ENCODE results near the gene RAD23A.
"Not testable (repeated sequence)": the region's sequence is repeated elsewhere in the genome, so short reads cannot be mapped to it uniquely, and the experiment has no call there.

The RAD23A gene

DNA sequence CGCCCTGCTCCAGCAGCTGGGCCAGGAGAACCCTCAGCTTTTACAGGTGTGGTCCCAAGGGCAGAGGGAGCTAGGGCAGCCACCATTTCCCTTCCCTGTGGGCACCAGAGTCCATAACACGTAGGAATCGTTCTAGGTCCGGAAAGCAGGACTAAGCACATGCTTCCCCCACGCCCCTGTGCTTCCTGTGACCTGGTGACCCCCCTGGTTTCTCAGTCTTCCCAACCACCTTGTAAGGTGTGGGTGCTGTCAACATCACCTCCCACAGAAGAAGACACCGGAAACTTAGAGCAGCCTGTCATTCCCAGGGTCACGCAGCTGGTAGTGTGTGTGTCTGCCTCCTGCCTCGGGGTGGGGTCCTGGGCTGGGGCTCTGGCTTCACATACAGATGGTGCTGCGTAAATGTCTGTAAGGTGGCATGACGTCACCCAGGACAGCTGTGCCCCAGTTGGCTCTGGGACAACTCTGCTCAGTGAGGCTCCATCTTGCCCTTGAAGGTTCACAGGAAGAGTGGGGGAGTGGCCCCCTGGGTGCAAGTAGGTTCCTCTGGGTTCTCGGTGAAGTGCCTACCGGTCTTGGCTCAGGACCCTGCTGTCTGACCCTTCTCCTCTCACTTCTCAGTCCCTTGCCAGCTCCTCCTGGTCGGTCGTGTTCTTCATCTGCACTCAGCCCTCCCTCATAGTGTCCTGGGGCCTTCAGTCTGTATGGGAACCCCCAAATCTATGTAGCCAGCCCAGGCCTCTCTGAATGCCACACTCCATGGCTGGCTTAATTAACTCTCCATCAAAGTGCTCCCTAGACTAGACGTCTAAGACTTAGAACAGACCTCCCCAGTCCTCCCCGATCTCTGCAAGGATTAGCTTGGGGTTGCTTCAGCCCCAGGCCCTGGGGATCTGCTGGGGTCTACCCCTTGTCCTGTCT lies 4.0 kb downstream of the RAD23A start:
- no peak overlapping the region for H3K27ac ChIP-seq (ENCODE audit: low read length)
- H3K36me3 ChIP-seq (ENCODE audit: control insufficient read depth, insufficient read depth, low read length): peaks cover 40% of the 10 kb centered on the region
- H3K9me3 ChIP-seq (ENCODE audit: control insufficient read depth, insufficient read depth, low read length): no peaks in the 10 kb centered on the region
- no peak for DNase-seq (ENCODE audit: low read depth, low spot score)
- no peak overlapping the region for H3K4me3 ChIP-seq (ENCODE audit: low read length)
- no CpG with 5 or more reads among the region's 16 CpGs for WGBS (ENCODE audit: insufficient coverage, insufficient read length)
- no peaks in the 10 kb centered on the region for H3K27me3 ChIP-seq (ENCODE audit: control insufficient read depth, insufficient read depth, low read length)
- H3K4me1 ChIP-seq (ENCODE audit: control insufficient read depth, insufficient read depth, low read length): no peaks in the 10 kb centered on the region

GRCh38 chr19:12952050-12952449 lies 6.4 kb downstream of the RAD23A start:
- peaks cover 39% of the 10 kb centered on the region for H3K36me3 ChIP-seq (ENCODE audit: control insufficient read depth, insufficient read depth, low read length)
- not testable (repeated sequence) for DNase-seq (ENCODE audit: low read depth, low spot score); H3K27ac ChIP-seq (ENCODE audit: low read length); H3K4me3 ChIP-seq (ENCODE audit: low read length); H3K4me1 ChIP-seq (ENCODE audit: control insufficient read depth, insufficient read depth, low read length); H3K9me3 ChIP-seq (ENCODE audit: control insufficient read depth, insufficient read depth, low read length); H3K27me3 ChIP-seq (ENCODE audit: control insufficient read depth, insufficient read depth, low read length)
- no CpG with 5 or more reads among the region's 6 CpGs for WGBS (ENCODE audit: insufficient coverage, insufficient read length)

GRCh38 chr19:12952488-12953137 lies 7.0 kb downstream of the RAD23A start:
- Histone ChIP-seq H3K27ac (ENCODE audit: low read length) (no peak overlapping the region), H3K4me3 (ENCODE audit: low read length) (no peak overlapping the region), H3K9me3 (ENCODE audit: control insufficient read depth, insufficient read depth, low read length) (no peaks in the 10 kb centered on the region), H3K36me3 (ENCODE audit: control insufficient read depth, insufficient read depth, low read length) (peaks cover 39% of the 10 kb centered on the region), H3K4me1 (ENCODE audit: control insufficient read depth, insufficient read depth, low read length) (0 out of 2 replicates have a peak, but pooled peaks cover 2% of the 10 kb centered on the region), H3K27me3 (ENCODE audit: control insufficient read depth, insufficient read depth, low read length) (no peaks in the 10 kb centered on the region)
- WGBS (ENCODE audit: insufficient coverage, insufficient read length): no CpG with 5 or more reads among the region's 12 CpGs
- no peak for DNase-seq (ENCODE audit: low read depth, low spot score)

DNA sequence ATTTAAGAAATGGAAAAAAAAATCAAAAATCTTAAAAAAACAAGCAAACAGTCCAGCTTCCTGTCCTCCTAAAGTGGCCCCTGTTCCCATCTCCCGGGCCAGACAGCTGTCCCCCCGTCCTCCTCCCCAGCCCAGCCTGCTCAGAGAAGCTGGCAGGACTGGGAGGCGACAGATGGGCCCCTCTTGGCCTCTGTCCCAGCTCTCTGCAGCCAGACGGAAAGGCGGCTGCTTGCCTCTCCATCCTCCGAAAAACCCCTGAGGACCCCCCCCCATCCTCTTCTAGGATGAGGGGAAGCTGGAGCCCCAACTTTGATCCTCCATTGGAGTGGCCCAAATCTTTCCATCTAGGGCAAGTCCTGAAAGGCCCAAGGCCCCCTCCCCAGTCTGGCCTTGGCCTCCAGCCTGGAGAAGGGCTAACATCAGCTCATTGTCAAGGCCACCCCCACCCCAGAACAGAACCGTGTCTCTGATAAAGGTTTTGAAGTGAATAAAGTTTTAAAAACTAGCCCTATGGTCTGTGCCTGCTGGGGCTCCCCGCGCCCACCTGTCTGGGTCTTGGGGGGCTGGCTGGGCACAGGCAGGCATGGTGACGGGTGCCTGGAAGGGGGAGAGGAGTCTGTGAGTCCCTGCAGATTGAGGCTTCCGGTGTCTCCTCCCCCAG lies 7.6 kb downstream of the RAD23A start:
- no peaks in the 10 kb centered on the region for H3K27me3 ChIP-seq (ENCODE audit: control insufficient read depth, insufficient read depth, low read length)
- H3K9me3 ChIP-seq (ENCODE audit: control insufficient read depth, insufficient read depth, low read length): no peaks in the 10 kb centered on the region
- no peak overlapping the region for H3K27ac ChIP-seq (ENCODE audit: low read length)
- no CpG with 5 or more reads among the region's 11 CpGs for WGBS (ENCODE audit: insufficient coverage, insufficient read length)
- peaks cover 33% of the 10 kb centered on the region for H3K36me3 ChIP-seq (ENCODE audit: control insufficient read depth, insufficient read depth, low read length)
- H3K4me1 ChIP-seq (ENCODE audit: control insufficient read depth, insufficient read depth, low read length): 0 out of 2 replicates have a peak, but pooled peaks cover 2% of the 10 kb centered on the region
- no peak for DNase-seq (ENCODE audit: low read depth, low spot score)
- no peak overlapping the region for H3K4me3 ChIP-seq (ENCODE audit: low read length)

DNA sequence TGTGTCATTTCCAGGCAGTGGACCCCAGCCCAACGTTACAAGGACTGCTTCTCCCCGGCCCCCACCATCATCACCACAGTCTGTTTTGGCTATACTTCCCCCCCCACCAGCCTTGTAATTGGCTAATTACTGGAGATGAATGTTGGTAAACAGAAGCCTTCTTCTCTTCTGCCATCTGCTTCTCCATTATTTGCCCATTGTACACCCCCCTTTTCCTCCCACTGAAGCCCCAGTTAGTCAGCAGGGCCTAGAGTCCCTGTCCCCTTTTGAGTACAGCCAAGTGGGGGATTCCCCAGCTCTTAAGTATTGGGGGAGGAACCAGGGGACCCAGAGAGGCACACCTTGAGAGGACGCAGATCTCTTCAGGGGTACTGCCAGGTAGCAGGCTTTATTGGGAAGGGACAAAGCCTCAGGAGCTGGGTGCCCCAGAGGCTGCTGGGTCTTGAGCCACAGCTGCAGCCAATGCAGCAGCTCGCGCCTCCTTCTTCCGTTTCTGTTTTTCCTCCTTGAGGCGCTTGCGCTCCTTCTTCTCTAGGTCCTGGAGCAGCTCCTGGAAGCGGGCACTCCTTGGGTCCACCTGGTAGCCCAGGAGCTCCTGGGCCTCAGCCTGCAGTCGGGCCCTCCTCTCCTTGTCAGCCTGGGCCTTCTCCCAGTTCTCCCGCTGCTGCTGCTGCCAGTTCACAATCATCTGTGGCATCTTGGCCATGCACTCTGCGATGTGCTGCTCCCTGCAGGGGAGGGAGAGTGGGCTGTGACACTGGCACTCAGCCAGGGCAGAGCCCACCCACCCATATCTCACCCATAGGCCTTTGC lies 8.3 kb downstream of the RAD23A start:
- no peak overlapping the region for H3K27ac ChIP-seq (ENCODE audit: low read length)
- 0 out of 2 replicates have a peak, but pooled peaks cover 2% of the 10 kb centered on the region for H3K4me1 ChIP-seq (ENCODE audit: control insufficient read depth, insufficient read depth, low read length)

DNA sequence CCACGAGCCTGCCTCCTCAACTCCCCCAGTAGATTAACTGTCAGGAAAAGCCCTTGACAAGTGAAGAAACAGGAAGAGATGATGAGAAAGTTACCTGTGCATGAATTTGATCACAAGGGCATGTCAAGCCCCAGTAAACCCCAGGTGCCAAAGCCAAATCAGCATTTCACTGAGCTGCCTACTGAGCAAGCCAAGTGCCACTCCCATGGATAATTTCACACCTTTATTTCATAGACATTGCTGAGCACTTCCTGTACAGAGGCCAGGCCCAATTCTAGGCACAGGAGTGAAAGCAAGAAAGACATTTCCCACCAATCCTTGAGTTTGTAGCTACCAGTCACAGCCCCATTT lies 8.9 kb downstream of the RAD23A start:
- H3K27me3 ChIP-seq (ENCODE audit: control insufficient read depth, insufficient read depth, low read length): no peaks in the 10 kb centered on the region
- peaks cover 20% of the 10 kb centered on the region for H3K36me3 ChIP-seq (ENCODE audit: control insufficient read depth, insufficient read depth, low read length)
- H3K9me3 ChIP-seq (ENCODE audit: control insufficient read depth, insufficient read depth, low read length): no peaks in the 10 kb centered on the region
- DNase-seq (ENCODE audit: low read depth, low spot score): no peak
- H3K4me3 ChIP-seq (ENCODE audit: low read length): no peak overlapping the region
- H3K4me1 ChIP-seq (ENCODE audit: control insufficient read depth, insufficient read depth, low read length): 0 out of 2 replicates have a peak, but pooled peaks cover 2% of the 10 kb centered on the region
- no CpG with 5 or more reads among the region's 1 CpG for WGBS (ENCODE audit: insufficient coverage, insufficient read length)
- H3K27ac ChIP-seq (ENCODE audit: low read length): no peak overlapping the region

More for the DNA sequence above, 8.3 kb downstream of the RAD23A start:
- no peak for DNase-seq (ENCODE audit: low read depth, low spot score)
- peaks cover 26% of the 10 kb centered on the region for H3K36me3 ChIP-seq (ENCODE audit: control insufficient read depth, insufficient read depth, low read length)
- WGBS (ENCODE audit: insufficient coverage, insufficient read length): no CpG with 5 or more reads among the region's 12 CpGs
- H3K4me3 ChIP-seq (ENCODE audit: low read length): no peak overlapping the region
- no peaks in the 10 kb centered on the region for H3K9me3 ChIP-seq (ENCODE audit: control insufficient read depth, insufficient read depth, low read length)
- H3K27me3 ChIP-seq (ENCODE audit: control insufficient read depth, insufficient read depth, low read length): no peaks in the 10 kb centered on the region

DNA sequence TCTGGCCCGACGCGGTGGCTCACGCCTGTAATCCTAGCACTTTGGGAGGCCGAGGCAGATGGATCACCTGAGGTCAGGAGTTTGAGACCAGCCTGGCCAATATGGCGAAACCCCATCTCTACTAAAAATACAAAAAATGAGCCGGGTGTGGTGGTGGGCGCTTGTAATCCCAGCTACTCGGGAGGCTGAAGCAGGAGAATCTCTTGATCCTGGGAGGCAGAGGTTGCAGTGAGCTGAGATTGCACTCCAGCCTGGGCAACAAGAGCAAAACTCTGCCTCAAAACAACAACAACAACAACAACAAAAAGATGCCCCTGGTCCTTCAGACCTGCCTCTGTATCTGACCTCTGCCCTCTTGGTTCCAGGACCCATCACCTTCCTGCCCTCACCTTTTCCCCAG lies 9.9 kb downstream of the RAD23A start:
- peaks cover 14% of the 10 kb centered on the region; the same call in 1 of the 2 replicates for H3K36me3 ChIP-seq (ENCODE audit: control insufficient read depth, insufficient read depth, low read length)
- H3K27ac ChIP-seq (ENCODE audit: low read length); H3K4me1 ChIP-seq (ENCODE audit: control insufficient read depth, insufficient read depth, low read length); H3K9me3 ChIP-seq (ENCODE audit: control insufficient read depth, insufficient read depth, low read length); DNase-seq (ENCODE audit: low read depth, low spot score); H3K27me3 ChIP-seq (ENCODE audit: control insufficient read depth, insufficient read depth, low read length): not testable (repeated sequence)
- WGBS (ENCODE audit: insufficient coverage, insufficient read length): no CpG with 5 or more reads among the region's 9 CpGs
- H3K4me3 ChIP-seq (ENCODE audit: low read length): peak overlapping the region; percentile 99; the same call in 1 of the 2 replicates

GRCh38 chr19:12955996-12956395 lies 10.3 kb downstream of the RAD23A start:
- Histone ChIP-seq H3K27ac (ENCODE audit: low read length) (no peak overlapping the region), H3K27me3 (ENCODE audit: control insufficient read depth, insufficient read depth, low read length) (no peaks in the 10 kb centered on the region), H3K4me3 (ENCODE audit: low read length) (peak overlapping the region; percentile 99; the same call in 1 of the 2 replicates), H3K36me3 (ENCODE audit: control insufficient read depth, insufficient read depth, low read length) (peaks cover 12% of the 10 kb centered on the region; the same call in 1 of the 2 replicates), H3K9me3 (ENCODE audit: control insufficient read depth, insufficient read depth, low read length) (no peaks in the 10 kb centered on the region), H3K4me1 (ENCODE audit: control insufficient read depth, insufficient read depth, low read length) (0 out of 2 replicates have a peak, but pooled peaks cover 2% of the 10 kb centered on the region)
- no peak for DNase-seq (ENCODE audit: low read depth, low spot score)
- no CpG with 5 or more reads among the region's 12 CpGs for WGBS (ENCODE audit: insufficient coverage, insufficient read length)

- peaks cover 12% of the 10 kb centered on the region; the same call in 1 of the 2 replicates for H3K36me3 ChIP-seq (ENCODE audit: control insufficient read depth, insufficient read depth, low read length)
- H3K9me3 ChIP-seq (ENCODE audit: control insufficient read depth, insufficient read depth, low read length): no peaks in the 10 kb centered on the region
- WGBS (ENCODE audit: insufficient coverage, insufficient read length): no CpG with 5 or more reads among the region's 84 CpGs
These were observed 11.1 kb downstream of the RAD23A start, which contains the start of gene GADD45GIP1 for GRCh38 chr19:12956446-12957388. TSS of gene GADD45GIP1 (minus strand) at chr19:12957223. CDS start at chr19:12957212, 11 bp downstream.

More at GRCh38 chr19:12956446-12957388, 11.1 kb downstream of the RAD23A start, which contains the start of gene GADD45GIP1:
- H3K4me1 ChIP-seq (ENCODE audit: control insufficient read depth, insufficient read depth, low read length): 0 out of 2 replicates have a peak, but pooled peaks cover 2% of the 10 kb centered on the region
- H3K4me3 ChIP-seq (ENCODE audit: low read length): peak within 1 kb of the TSS; percentile 99
- no peak for DNase-seq (ENCODE audit: low read depth, low spot score)
- H3K27me3 ChIP-seq (ENCODE audit: control insufficient read depth, insufficient read depth, low read length): no peaks in the 10 kb centered on the region
- no peak within 1 kb of the TSS for H3K27ac ChIP-seq (ENCODE audit: low read length)

Data from iPS DF 6.9 (cell line).